Measurements from ENCODE around the gene URI1. TPM values are rescaled to one million over a fixed set of nuclear protein-coding genes. Genes with fewer than 3 reads are reported as not detected.

URI1 gene
- polyA plus RNA-seq, 1 of the 3 experiments (the other 2 are of a cell fraction), result 32.4 TPM

DNA sequence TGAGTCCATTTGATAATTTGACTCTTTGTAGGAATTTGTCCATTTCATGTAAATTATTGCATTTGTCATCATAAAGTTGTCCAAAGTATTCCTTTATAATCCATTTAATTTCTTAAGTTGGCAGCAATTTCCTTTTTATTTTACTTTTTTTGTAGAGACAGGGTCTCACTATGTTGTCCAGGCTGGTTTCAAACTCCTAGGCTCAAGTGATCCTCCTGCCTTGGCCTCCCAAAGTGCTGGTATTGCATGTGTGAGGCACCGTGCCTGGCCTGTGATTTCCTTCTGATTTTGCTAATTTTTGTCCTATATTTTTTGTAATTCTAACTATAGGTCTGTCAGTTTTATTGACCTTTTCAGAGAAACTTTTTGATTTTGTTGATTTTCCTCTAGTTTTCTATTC, 84.9 kb downstream of the URI1 start:
- Histone ChIP-seq H3K9me3 (0 out of 2 replicates have a peak, but pooled peaks cover 6% of the 10 kb centered on the region), H3F3A (replicated peaks; ENCODE audit: insufficient read depth) (peaks cover 7% of the 10 kb centered on the region), H2AFZ (ENCODE audit: low read depth) (no peak overlapping the region), H3K27me3 (ENCODE audit: insufficient read depth) (no peaks in the 10 kb centered on the region), H3K9ac (no peak overlapping the region), H3K4me2 (no peak overlapping the region), H3K27ac (ENCODE audit: low read depth in 2 of 2, low read length in 1 of 2) (no peak overlapping the region), H3K79me2 (ENCODE audit: insufficient read depth) (0 out of 2 replicates have a peak, but pooled peaks cover 4% of the 10 kb centered on the region), H3K4me1 (ENCODE audit: control insufficient read depth in 1 of 2, insufficient read depth in 2 of 2, low read depth in 1 of 2, low read length in 1 of 2) (no peaks in the 10 kb centered on the region), H3K36me3 (replicated peaks in 1 of 2; ENCODE audit: control insufficient read depth in 1 of 2, insufficient read depth in 2 of 2, low read length in 1 of 2) (peaks cover 16 to 66% of the 10 kb centered on the region in 2 experiments), H3K9me2 (no peaks in the 10 kb centered on the region), H4K20me1 (ENCODE audit: insufficient read depth) (no peaks in the 10 kb centered on the region), H3K4me3 (ENCODE audit: low read depth in 2 of 2, low read length in 1 of 2) (no peak overlapping the region)
- ChIA-PET POLR2A (no interaction called here), CTCF (no interaction called here)
- DNase-seq, result no peak
- 100% methylated on average over 1 of the region's 1 CpG for WGBS (ENCODE audit: low lambda C conversion rate)
- TF ChIP-seq NFIC (IDR thresholded peaks at IDR 0.05; ENCODE audit: borderline replicate concordance) (no peak), RFX5 (IDR thresholded peaks at IDR 0.05; ENCODE audit: low read length) (no peak), MXI1 (IDR thresholded peaks at IDR 0.05; ENCODE audit: low read depth, low read length) (no peak), MEF2A (IDR thresholded peaks at IDR 0.05; ENCODE audit: borderline replicate concordance, low read depth) (no peak)
- TF ChIP-seq, protein P1, sequence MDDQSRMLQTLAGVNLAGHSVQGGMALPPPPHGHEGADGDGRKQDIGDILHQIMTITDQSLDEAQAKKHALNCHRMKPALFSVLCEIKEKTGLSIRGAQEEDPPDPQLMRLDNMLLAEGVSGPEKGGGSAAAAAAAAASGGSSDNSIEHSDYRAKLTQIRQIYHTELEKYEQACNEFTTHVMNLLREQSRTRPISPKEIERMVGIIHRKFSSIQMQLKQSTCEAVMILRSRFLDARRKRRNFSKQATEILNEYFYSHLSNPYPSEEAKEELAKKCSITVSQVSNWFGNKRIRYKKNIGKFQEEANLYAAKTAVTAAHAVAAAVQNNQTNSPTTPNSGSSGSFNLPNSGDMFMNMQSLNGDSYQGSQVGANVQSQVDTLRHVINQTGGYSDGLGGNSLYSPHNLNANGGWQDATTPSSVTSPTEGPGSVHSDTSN (IDR thresholded peaks at IDR 0.05), result no peak
- TF ChIP-seq, protein P2, sequence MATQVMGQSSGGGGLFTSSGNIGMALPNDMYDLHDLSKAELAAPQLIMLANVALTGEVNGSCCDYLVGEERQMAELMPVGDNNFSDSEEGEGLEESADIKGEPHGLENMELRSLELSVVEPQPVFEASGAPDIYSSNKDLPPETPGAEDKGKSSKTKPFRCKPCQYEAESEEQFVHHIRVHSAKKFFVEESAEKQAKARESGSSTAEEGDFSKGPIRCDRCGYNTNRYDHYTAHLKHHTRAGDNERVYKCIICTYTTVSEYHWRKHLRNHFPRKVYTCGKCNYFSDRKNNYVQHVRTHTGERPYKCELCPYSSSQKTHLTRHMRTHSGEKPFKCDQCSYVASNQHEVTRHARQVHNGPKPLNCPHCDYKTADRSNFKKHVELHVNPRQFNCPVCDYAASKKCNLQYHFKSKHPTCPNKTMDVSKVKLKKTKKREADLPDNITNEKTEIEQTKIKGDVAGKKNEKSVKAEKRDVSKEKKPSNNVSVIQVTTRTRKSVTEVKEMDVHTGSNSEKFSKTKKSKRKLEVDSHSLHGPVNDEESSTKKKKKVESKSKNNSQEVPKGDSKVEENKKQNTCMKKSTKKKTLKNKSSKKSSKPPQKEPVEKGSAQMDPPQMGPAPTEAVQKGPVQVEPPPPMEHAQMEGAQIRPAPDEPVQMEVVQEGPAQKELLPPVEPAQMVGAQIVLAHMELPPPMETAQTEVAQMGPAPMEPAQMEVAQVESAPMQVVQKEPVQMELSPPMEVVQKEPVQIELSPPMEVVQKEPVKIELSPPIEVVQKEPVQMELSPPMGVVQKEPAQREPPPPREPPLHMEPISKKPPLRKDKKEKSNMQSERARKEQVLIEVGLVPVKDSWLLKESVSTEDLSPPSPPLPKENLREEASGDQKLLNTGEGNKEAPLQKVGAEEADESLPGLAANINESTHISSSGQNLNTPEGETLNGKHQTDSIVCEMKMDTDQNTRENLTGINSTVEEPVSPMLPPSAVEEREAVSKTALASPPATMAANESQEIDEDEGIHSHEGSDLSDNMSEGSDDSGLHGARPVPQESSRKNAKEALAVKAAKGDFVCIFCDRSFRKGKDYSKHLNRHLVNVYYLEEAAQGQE (IDR thresholded peaks at IDR 0.05; ENCODE audit: low read depth, low read length), result no peak

DNA sequence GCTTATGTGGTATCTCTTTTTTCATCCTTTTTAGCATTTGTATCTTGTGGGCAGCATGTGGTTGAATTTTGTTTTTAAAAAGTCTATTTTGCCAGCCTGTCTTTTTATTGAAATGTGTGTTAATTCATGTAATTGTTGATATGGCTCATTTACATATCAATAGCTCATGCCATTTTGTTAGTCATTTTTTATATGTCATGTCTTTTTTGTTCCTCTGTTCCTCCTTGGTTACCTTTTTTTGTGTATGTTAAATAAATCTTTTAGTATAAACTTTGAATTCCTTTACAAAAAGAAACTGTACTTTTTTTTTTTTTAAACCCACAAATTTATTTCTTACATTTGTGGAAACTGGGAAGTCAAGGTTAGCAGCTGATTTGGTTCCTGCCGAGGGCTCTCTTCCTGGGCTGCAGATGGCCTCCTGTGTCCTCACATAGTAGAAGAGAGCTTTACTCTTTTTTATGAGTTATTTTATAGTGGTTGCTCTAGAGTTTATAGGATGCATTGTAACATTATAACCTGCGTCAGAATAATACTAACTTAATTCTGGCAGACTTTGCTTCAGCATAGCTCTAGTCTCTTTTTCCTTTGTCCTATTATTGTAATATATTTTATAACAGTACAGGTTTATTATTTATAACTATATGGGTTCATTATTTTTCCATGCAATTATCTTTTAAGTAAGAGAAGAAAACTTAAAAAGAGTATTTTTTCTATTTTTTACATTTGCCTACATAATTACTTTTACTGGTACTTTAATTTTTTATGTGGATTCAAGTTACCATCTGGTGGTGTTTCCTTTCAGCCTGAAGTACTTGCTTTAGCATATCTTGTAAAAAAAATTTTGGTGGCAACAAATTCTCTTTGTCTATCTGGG, 86.3 kb downstream of the URI1 start:
- no peak overlapping the region for H3K4me3 ChIP-seq (ENCODE audit: low read depth in 2 of 2, low read length in 1 of 2)
- ChIA-PET CTCF (no interaction called here), POLR2A (no interaction called here)
- no peak overlapping the region for H3K4me2 ChIP-seq
- WGBS (ENCODE audit: low lambda C conversion rate), result 95% methylated on average over 2 of the region's 2 CpGs
- H3K9ac ChIP-seq, result no peak overlapping the region
- DNase-seq, result no peak
- H2AFZ ChIP-seq (ENCODE audit: low read depth), result no peak overlapping the region
- no peaks in the 10 kb centered on the region for H3K27me3 ChIP-seq (ENCODE audit: insufficient read depth)
- 0 out of 2 replicates have a peak, but pooled peaks cover 4% of the 10 kb centered on the region for H3K79me2 ChIP-seq (ENCODE audit: insufficient read depth)
- H4K20me1 ChIP-seq (ENCODE audit: insufficient read depth), result no peaks in the 10 kb centered on the region
- no peaks in the 10 kb centered on the region for H3K4me1 ChIP-seq (ENCODE audit: control insufficient read depth in 1 of 2, insufficient read depth in 2 of 2, low read depth in 1 of 2, low read length in 1 of 2)
- no peak overlapping the region for H3K27ac ChIP-seq (ENCODE audit: low read depth in 2 of 2, low read length in 1 of 2)
- H3K9me2 ChIP-seq, result no peaks in the 10 kb centered on the region
- peaks cover 7% of the 10 kb centered on the region for H3F3A ChIP-seq (replicated peaks; ENCODE audit: insufficient read depth)
- no peaks in the 10 kb centered on the region for H3K9me3 ChIP-seq
- peaks cover 16 to 69% of the 10 kb centered on the region in 2 experiments for H3K36me3 ChIP-seq (replicated peaks in 1 of 2; ENCODE audit: control insufficient read depth in 1 of 2, insufficient read depth in 2 of 2, low read length in 1 of 2)
- TF ChIP-seq GATA2 (CRISPR knock-in tag; IDR thresholded peaks at IDR 0.05) (no peak), EP300 (IDR thresholded peaks at IDR 0.05; ENCODE audit: borderline replicate concordance in 1 of 2, low read depth in 1 of 2, low read length in 1 of 2) (no peak), TEAD4 (IDR thresholded peaks at IDR 0.05; ENCODE audit: borderline replicate concordance, insufficient read depth) (no peak), FOXM1 (IDR thresholded peaks at IDR 0.05; ENCODE audit: low read depth) (no peak), TCF12 (IDR thresholded peaks at IDR 0.05) (no peak), NRF1 (IDR thresholded peaks at IDR 0.05; ENCODE audit: low read depth, low read length) (no peak), TAF1 (IDR thresholded peaks at IDR 0.05; ENCODE audit: borderline replicate concordance, low read depth, low read length) (no peak), RCOR1 (IDR thresholded peaks at IDR 0.05; ENCODE audit: low read length) (no peak), RXRA (IDR thresholded peaks at IDR 0.05; ENCODE audit: borderline replicate concordance, low read depth) (no peak), RAD21 (IDR thresholded peaks at IDR 0.05; ENCODE audit: low read length) (no peak)
- TF ChIP-seq, protein P3, sequence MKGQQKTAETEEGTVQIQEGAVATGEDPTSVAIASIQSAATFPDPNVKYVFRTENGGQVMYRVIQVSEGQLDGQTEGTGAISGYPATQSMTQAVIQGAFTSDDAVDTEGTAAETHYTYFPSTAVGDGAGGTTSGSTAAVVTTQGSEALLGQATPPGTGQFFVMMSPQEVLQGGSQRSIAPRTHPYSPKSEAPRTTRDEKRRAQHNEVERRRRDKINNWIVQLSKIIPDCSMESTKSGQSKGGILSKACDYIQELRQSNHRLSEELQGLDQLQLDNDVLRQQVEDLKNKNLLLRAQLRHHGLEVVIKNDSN (IDR thresholded peaks at IDR 0.05; ENCODE audit: borderline replicate concordance, low read depth), result no peak
- TF ChIP-seq, protein P4, sequence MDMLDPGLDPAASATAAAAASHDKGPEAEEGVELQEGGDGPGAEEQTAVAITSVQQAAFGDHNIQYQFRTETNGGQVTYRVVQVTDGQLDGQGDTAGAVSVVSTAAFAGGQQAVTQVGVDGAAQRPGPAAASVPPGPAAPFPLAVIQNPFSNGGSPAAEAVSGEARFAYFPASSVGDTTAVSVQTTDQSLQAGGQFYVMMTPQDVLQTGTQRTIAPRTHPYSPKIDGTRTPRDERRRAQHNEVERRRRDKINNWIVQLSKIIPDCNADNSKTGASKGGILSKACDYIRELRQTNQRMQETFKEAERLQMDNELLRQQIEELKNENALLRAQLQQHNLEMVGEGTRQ (IDR thresholded peaks at IDR 0.05; ENCODE audit: borderline replicate concordance, low read depth, low read length), result no peak

Data from SK-N-SH (cell line).